ENCODE data around the gene GPD1L. TPM values are rescaled to one million over a fixed set of nuclear protein-coding genes. Genes with fewer than 3 reads are reported as not detected.

The GPD1L gene
- total and polyA plus RNA-seq, 10 of the 15 experiments (the other 5 are each of a cell fraction or from before 2014, with no cell fraction given) = 0.77 to 4.8 (median 3.9) TPM

DNA sequence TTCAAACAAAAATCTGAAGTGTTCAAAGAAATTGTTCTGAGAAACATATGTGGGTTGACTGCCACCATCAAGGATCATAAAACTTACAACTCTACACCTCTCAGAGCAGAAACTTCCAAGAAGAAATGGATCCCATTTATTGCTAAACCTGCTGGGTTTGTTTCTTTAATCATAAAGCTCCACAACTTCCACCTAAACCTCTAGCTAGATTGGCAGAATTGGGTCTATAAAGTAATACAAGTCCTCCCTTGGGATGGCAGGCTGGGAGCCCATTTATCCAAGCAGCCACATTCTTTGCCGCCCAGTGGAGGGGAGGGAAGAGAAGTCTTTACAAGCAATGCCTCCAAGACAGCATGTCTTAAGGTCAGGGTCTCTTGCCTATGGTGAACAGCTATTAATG lies 91.6 kb downstream of the GPD1L start:
- Histone ChIP-seq H4K20me1 (ENCODE audit: control insufficient read depth, insufficient read depth) (no peaks in the 10 kb centered on the region), H3K79me2 (ENCODE audit: control insufficient read depth, insufficient read depth, low read length) (no peaks in the 10 kb centered on the region), H3K4me2 (ENCODE audit: control insufficient read depth, insufficient read depth) (no peak overlapping the region), H3K9me3 (replicated peaks; ENCODE audit: control insufficient read depth, insufficient read depth, low read length) (no peaks in the 10 kb centered on the region), H3K36me3 (ENCODE audit: control insufficient read depth in 2 of 2, insufficient read depth in 2 of 2, low read length in 1 of 2) (no peaks in the 10 kb centered on the region), H3K9ac (ENCODE audit: control insufficient read depth, insufficient read depth, low read length) (no peak overlapping the region), H3K27ac (ENCODE audit: control insufficient read depth, insufficient read depth) (no peak overlapping the region), H2AFZ (ENCODE audit: control insufficient read depth, low read depth, low read length) (no peak overlapping the region), H3K4me3 (no peak overlapping the region), H3K27me3 (replicated peaks in 1 of 2; ENCODE audit: control insufficient read depth in 2 of 2, insufficient read depth in 2 of 2, low read length in 1 of 2) (no peaks in the 10 kb centered on the region), H3K4me1 (ENCODE audit: control insufficient read depth, insufficient read depth, low read length) (no peaks in the 10 kb centered on the region)
- in situ Hi-C loops (cut with MboI) = no loop called here
- CTCF ChIA-PET = interaction anchor here (2.2 kb wide), 1 partner anchor 21 kb away, joined by 6 read pairs; no protein-coding TSS in a partner anchor
- ATAC-seq = no peak
- intact Hi-C loops (cut with micrococcal nuclease; ENCODE audit: unreplicated experiment) = no loop called here
- 100% methylated on average over 1 of the region's 1 CpG for WGBS (ENCODE audit: insufficient coverage, insufficient replicate concordance, low lambda C conversion rate, missing lambda C conversion rate)
- no peak for FAIRE-seq
- RAD21 ChIA-PET (ENCODE audit: unreplicated experiment) = no interaction called here
- SMC1A ChIA-PET (ENCODE audit: uncharacterized antibody, unreplicated experiment) = no interaction called here
- no peak for DNase-seq (ENCODE audit: low read depth, low spot score)
- TF ChIP-seq, protein P1, sequence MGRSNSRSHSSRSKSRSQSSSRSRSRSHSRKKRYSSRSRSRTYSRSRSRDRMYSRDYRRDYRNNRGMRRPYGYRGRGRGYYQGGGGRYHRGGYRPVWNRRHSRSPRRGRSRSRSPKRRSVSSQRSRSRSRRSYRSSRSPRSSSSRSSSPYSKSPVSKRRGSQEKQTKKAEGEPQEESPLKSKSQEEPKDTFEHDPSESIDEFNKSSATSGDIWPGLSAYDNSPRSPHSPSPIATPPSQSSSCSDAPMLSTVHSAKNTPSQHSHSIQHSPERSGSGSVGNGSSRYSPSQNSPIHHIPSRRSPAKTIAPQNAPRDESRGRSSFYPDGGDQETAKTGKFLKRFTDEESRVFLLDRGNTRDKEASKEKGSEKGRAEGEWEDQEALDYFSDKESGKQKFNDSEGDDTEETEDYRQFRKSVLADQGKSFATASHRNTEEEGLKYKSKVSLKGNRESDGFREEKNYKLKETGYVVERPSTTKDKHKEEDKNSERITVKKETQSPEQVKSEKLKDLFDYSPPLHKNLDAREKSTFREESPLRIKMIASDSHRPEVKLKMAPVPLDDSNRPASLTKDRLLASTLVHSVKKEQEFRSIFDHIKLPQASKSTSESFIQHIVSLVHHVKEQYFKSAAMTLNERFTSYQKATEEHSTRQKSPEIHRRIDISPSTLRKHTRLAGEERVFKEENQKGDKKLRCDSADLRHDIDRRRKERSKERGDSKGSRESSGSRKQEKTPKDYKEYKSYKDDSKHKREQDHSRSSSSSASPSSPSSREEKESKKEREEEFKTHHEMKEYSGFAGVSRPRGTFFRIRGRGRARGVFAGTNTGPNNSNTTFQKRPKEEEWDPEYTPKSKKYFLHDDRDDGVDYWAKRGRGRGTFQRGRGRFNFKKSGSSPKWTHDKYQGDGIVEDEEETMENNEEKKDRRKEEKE (IDR thresholded peaks at IDR 0.05) = no peak
- TF ChIP-seq LARP7 (IDR thresholded peaks at IDR 0.05) = no peak
- TF ChIP-seq ZNF687 (IDR thresholded peaks at IDR 0.05) = no peak
- no peak for TF ChIP-seq ZNF217 (IDR thresholded peaks at IDR 0.05)
- TF ChIP-seq SREBF1 (IDR thresholded peaks at IDR 0.05; ENCODE audit: low read length) = no peak
- no peak for TF ChIP-seq CEBPB (IDR thresholded peaks at IDR 0.05; ENCODE audit: borderline replicate concordance in 1 of 2, low read depth in 2 of 2, low read length in 2 of 2)
- no peak for TF ChIP-seq ATF7 (IDR thresholded peaks at IDR 0.05; ENCODE audit: low read depth)
- TF ChIP-seq, protein P2, sequence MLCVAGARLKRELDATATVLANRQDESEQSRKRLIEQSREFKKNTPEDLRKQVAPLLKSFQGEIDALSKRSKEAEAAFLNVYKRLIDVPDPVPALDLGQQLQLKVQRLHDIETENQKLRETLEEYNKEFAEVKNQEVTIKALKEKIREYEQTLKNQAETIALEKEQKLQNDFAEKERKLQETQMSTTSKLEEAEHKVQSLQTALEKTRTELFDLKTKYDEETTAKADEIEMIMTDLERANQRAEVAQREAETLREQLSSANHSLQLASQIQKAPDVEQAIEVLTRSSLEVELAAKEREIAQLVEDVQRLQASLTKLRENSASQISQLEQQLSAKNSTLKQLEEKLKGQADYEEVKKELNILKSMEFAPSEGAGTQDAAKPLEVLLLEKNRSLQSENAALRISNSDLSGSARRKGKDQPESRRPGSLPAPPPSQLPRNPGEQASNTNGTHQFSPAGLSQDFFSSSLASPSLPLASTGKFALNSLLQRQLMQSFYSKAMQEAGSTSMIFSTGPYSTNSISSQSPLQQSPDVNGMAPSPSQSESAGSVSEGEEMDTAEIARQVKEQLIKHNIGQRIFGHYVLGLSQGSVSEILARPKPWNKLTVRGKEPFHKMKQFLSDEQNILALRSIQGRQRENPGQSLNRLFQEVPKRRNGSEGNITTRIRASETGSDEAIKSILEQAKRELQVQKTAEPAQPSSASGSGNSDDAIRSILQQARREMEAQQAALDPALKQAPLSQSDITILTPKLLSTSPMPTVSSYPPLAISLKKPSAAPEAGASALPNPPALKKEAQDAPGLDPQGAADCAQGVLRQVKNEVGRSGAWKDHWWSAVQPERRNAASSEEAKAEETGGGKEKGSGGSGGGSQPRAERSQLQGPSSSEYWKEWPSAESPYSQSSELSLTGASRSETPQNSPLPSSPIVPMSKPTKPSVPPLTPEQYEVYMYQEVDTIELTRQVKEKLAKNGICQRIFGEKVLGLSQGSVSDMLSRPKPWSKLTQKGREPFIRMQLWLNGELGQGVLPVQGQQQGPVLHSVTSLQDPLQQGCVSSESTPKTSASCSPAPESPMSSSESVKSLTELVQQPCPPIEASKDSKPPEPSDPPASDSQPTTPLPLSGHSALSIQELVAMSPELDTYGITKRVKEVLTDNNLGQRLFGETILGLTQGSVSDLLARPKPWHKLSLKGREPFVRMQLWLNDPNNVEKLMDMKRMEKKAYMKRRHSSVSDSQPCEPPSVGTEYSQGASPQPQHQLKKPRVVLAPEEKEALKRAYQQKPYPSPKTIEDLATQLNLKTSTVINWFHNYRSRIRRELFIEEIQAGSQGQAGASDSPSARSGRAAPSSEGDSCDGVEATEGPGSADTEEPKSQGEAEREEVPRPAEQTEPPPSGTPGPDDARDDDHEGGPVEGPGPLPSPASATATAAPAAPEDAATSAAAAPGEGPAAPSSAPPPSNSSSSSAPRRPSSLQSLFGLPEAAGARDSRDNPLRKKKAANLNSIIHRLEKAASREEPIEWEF (IDR thresholded peaks at IDR 0.05; ENCODE audit: insufficient replicate concordance, low read depth, low read length) = no peak
- no peak for TF ChIP-seq SMAD1 (IDR thresholded peaks at IDR 0.05; ENCODE audit: low read depth, partially characterized antibody)
- BruUV-seq (replicated peaks) = no TSS peak
- POLR2A ChIA-PET = no interaction called here

All from GM12878 (cell line).